22Rv1 (cell line): ENCODE measurements around the gene AK9.
A peak's percentile ranks its signal among the peaks of the same experiment; 100 is the strongest.

ENCODE experiments used
- CTCF ChIP-seq: fragments of 450-650 bp; IDR thresholded peaks from 2 replicates; pipeline ENCODE4 v1.5.1; 2017; ENCODE audit warnings: mild to moderate bottlenecking
- ZFX ChIP-seq: fragments of 450-650 bp; IDR thresholded peaks from 2 replicates; pipeline ENCODE4 v1.6.1; 2017; ENCODE audit warnings: antibody characterized with exemption, borderline replicate concordance

DNA sequence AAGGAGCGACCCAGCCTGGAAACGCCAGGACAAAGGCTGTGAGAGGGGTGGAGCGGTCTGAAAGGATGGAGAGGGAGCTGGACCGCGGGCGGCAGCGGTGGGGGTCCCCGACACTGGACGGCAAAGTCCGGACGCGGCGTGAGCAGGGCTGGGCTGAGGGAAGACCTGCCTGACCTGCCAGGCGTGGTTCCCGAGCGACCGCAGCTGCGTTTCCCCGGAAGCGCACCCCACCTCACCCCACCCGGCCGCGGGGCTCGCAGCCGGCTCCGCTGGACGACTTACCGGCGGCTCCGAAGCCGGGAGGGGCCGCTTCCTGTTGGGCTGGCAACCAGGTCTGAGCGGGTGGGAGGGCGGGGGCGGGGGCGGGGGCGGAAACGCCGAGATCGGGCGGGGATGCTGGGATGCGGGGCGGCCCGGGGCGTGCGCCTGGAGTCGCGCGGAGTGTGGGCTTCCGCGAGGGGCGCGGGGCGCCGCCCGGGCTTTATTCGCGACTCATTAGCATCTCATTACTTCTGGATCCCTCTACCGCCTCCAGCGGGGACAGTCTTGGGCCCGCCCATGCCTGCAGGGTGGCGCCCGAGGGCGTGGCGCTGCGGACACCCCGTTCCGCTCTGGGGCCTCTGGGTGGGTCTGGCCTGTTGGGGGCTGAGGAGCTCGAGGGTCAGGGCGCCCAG lies 235.4 kb downstream of the AK9 start, which contains the start of gene MICAL1:
- TF ChIP-seq CTCF (peak; percentile 27), ZFX (no peak)
